ENCODE results near the gene CLEC19A.

CLEC19A gene

GRCh38 chr16:19328364-19328763, 42.8 kb downstream of the CLEC19A start:
- no peak for DNase-seq (ENCODE audit: low spot score)

- no peak for DNase-seq (ENCODE audit: low spot score)
Measured at GRCh38 chr16:19329932-19330331, 44.4 kb downstream of the CLEC19A start.

- no peak for DNase-seq (ENCODE audit: low spot score)
Measured at GRCh38 chr16:19330841-19331397, 45.4 kb downstream of the CLEC19A start.

GRCh38 chr16:19331794-19332193, 46.3 kb downstream of the CLEC19A start:
- DNase-seq (ENCODE audit: low spot score): no peak

GRCh38 chr16:19338335-19338734, 52.8 kb downstream of the CLEC19A start:
- DNase-seq (ENCODE audit: low spot score): no peak

- no peak for DNase-seq (ENCODE audit: low spot score)
Measured at GRCh38 chr16:19344224-19344801, 58.8 kb downstream of the CLEC19A start.

- DNase-seq (ENCODE audit: low spot score): no peak
Measured at GRCh38 chr16:19344980-19345379, 59.4 kb downstream of the CLEC19A start.

- DNase-seq (ENCODE audit: low spot score): no peak
Measured at GRCh38 chr16:19346335-19346922, 60.9 kb downstream of the CLEC19A start.

- no peak for DNase-seq (ENCODE audit: low spot score)
Measured at GRCh38 chr16:19348125-19348524, 62.6 kb downstream of the CLEC19A start.

- DNase-seq (ENCODE audit: low spot score): no peak
Measured at GRCh38 chr16:19348578-19349315, 63.2 kb downstream of the CLEC19A start.

GRCh38 chr16:19354371-19354770, 68.8 kb downstream of the CLEC19A start:
- DNase-seq (ENCODE audit: low spot score): no peak

GRCh38 chr16:19356024-19356952, 70.8 kb downstream of the CLEC19A start:
- no peak for DNase-seq (ENCODE audit: low spot score)

- DNase-seq (ENCODE audit: low spot score): no peak
Measured at GRCh38 chr16:19359556-19359955, 74.0 kb downstream of the CLEC19A start.

Data from activated CD4-positive, alpha-beta T cell treated with anti-CD3 and anti-CD28 coated beads, Interleukin-2, Interleukin-4, amounts not matched to agents 100 ng/mL and 50 ng/mL, durations not matched to agents 16 hours and 8 hours (primary cell).